Left lung (tissue), 10 donors: Measurements from ENCODE around the gene DTNBP1. TPM values are rescaled to one million over a fixed set of nuclear protein-coding genes. Genes with fewer than 3 reads are reported as not detected.

Source experiments
- ATAC-seq: fragments of 200-7000 bp; cut with Tn5 transposase; one replicate; pipeline ENCODE4 v1.9.1; 2020; ENCODE audit warnings: moderate library complexity
- DNase-seq, 4 donors: peaks; one replicate each; pipeline ENCODE4 v3.0.0-alpha.2; 2013 to 2020
- H3K27ac ChIP-seq, 2 donors: fragments of 200-600 bp; sonication (generic) in 1 of 2; one replicate each; pipeline versions ENCODE4 v1.5.0 to v1.8.0; 2020 to 2021
- H3K27me3 ChIP-seq, 2 donors: fragments of 200-600 bp; sonication (generic) in 1 of 2; one replicate each; pipeline versions ENCODE4 v1.5.0 to v1.8.0; 2020 to 2021
- H3K36me3 ChIP-seq, 2 donors: fragments of 200-600 bp; sonication (generic) in 1 of 2; one replicate each; pipeline versions ENCODE4 v1.5.0 to v1.8.0; 2020 to 2021
- H3K4me1 ChIP-seq, 2 donors: fragments of 200-600 bp; one replicate each; pipeline ENCODE4 v1.8.0; 2021
- H3K4me3 ChIP-seq, 2 donors: fragments of 200-600 bp; sonication (generic) in 1 of 2; one replicate each; pipeline versions ENCODE4 v1.5.0 to v1.8.0; 2020 to 2021; ENCODE audit warnings: mild to moderate bottlenecking in 1 of 2
- H3K9me3 ChIP-seq, 2 donors: fragments of 200-600 bp; sonication (generic) in 1 of 2; one replicate each; pipeline versions ENCODE4 v1.5.0 to v1.8.0; 2020 to 2021
- CTCF ChIP-seq, 2 donors: fragments of 200-600 bp; sonication (generic) in 1 of 2; IDR thresholded peaks; one replicate each; pipeline versions ENCODE4 v1.5.0 to v1.8.0; 2021; ENCODE audit warnings: antibody characterized with exemption in 2 of 2
- intact Hi-C, 2 donors: fragments of 100-400 bp; cut with DNase I; formaldehyde crosslinking; loops; one replicate each; pipeline versions ENCODE4 v1.11.2 to v1.14.2; 2022
- polyA plus RNA-seq, 6 donors: library from polyadenylated mRNA; unstranded; fragments of 120-200 nt; gene quantifications; one replicate each; pipeline ENCODE4 v1.2.1, GENCODE V29; 2013; ENCODE audit not compliant: insufficient read length in 6 of 6
- total RNA-seq, 2 donors: library from RNA; stranded (reverse); fragmentation: NEBNext Ultra II Directional; extraction: Animal tissue kit (Norgen Biotek cat#: 25700); gene quantifications; one replicate each; pipeline ENCODE4 v1.2.1, GENCODE V29; 2021
- donor health status: DM: no; HTN: yes; CAD: no.
- donor health status: DM: no; HTN: no; CAD: no.

Gene DTNBP1
- total and polyA plus RNA-seq, 8 donors, result 15.3 to 18.5 (median 16.2) TPM

- H3K27ac ChIP-seq, result no peak overlapping the region
- no peaks in the 10 kb centered on the region for H3K9me3 ChIP-seq
- H3K4me3 ChIP-seq, result no peak overlapping the region
- H3K27me3 ChIP-seq, result no peaks in the 10 kb centered on the region
- DNase-seq (peak in 1 of 4 donors; percentile 23), ATAC-seq (no peak)
- H3K4me1 ChIP-seq, result peaks cover 11 to 21% of the 10 kb centered on the region in 2 donors
- intact Hi-C loops, result no loop called here
- peaks cover 0 to 88% of the 10 kb centered on the region in 2 donors for H3K36me3 ChIP-seq
- no peak for TF ChIP-seq CTCF (IDR thresholded peaks at IDR 0.05)
Observed at GRCh38 chr6:15499591-15499990, 163.2 kb downstream of the DTNBP1 start.

GRCh38 chr6:15499125-15499524 lies 163.7 kb downstream of the DTNBP1 start:
- peak in 1 of 4 donors; percentile 48 for DNase-seq
- intact Hi-C loops, result no loop called here
- H3K27me3 ChIP-seq, result no peaks in the 10 kb centered on the region
- no peak overlapping the region for H3K27ac ChIP-seq
- peaks cover 0 to 84% of the 10 kb centered on the region in 2 donors for H3K36me3 ChIP-seq
- peaks cover 6 to 16% of the 10 kb centered on the region in 2 donors for H3K4me1 ChIP-seq
- no peak for TF ChIP-seq CTCF (IDR thresholded peaks at IDR 0.05)
- no peaks in the 10 kb centered on the region for H3K9me3 ChIP-seq
- H3K4me3 ChIP-seq, result no peak overlapping the region
- ATAC-seq, result no peak

- peak; percentile 72 for ATAC-seq
- no peak overlapping the region for H3K27ac ChIP-seq
- no peaks in the 10 kb centered on the region for H3K9me3 ChIP-seq
- no peak overlapping the region for H3K4me3 ChIP-seq
- no peaks in the 10 kb centered on the region for H3K27me3 ChIP-seq
- peaks cover 6 to 11% of the 10 kb centered on the region in 2 donors for H3K4me1 ChIP-seq
- no peak for TF ChIP-seq CTCF (IDR thresholded peaks at IDR 0.05)
- DNase-seq, result peak in 2 of 4 donors; percentile 63 to 65
- peaks cover 0 to 80% of the 10 kb centered on the region in 2 donors for H3K36me3 ChIP-seq
- intact Hi-C loops, result no loop called here
Observed at GRCh38 chr6:15498640-15499039, 164.2 kb downstream of the DTNBP1 start.

GRCh38 chr6:15496345-15497131 lies 166.3 kb downstream of the DTNBP1 start:
- DNase-seq (no peak), ATAC-seq (no peak)
- no peak for TF ChIP-seq CTCF (IDR thresholded peaks at IDR 0.05)
- Histone ChIP-seq H3K9me3 (no peaks in the 10 kb centered on the region), H3K36me3 (peaks cover 0 to 58% of the 10 kb centered on the region in 2 donors), H3K27ac (no peak overlapping the region), H3K4me3 (no peak overlapping the region), H3K27me3 (no peaks in the 10 kb centered on the region), H3K4me1 (peaks cover 5 to 10% of the 10 kb centered on the region in 2 donors)
- intact Hi-C loops, result no loop called here

- Histone ChIP-seq H3K36me3 (peaks cover 0 to 47% of the 10 kb centered on the region in 2 donors), H3K27me3 (no peaks in the 10 kb centered on the region), H3K9me3 (no peaks in the 10 kb centered on the region), H3K4me3 (no peak overlapping the region), H3K4me1 (peaks cover 11 to 16% of the 10 kb centered on the region in 2 donors), H3K27ac (no peak overlapping the region)
- peak; percentile 15 for ATAC-seq
- TF ChIP-seq CTCF (IDR thresholded peaks at IDR 0.05), result no peak
- peak in 1 of 4 donors; percentile 22 for DNase-seq
- intact Hi-C loops, result no loop called here
Observed at GRCh38 chr6:15495375-15495901, 167.4 kb downstream of the DTNBP1 start.
